ENCODE measurements around the gene PPRC1.
A peak's percentile ranks its signal among the peaks of the same experiment; 100 is the strongest.

PPRC1 gene

GRCh38 chr10:102152545-102152890, 19.7 kb downstream of the PPRC1 start:
- Histone ChIP-seq H3K4me1 (ENCODE audit: control insufficient read depth, insufficient read depth, low read length) (peaks cover 18% of the 10 kb centered on the region), H3K4me3 (ENCODE audit: low read depth, low read length) (peak overlapping the region; percentile 76), H3K9ac (ENCODE audit: low read length) (peak overlapping the region; percentile 97), H3K27ac (ENCODE audit: low read depth, low read length) (peak overlapping the region; percentile 92), H3K27me3 (ENCODE audit: control insufficient read depth, insufficient read depth, low read length) (no peaks in the 10 kb centered on the region), H3K9me3 (ENCODE audit: control insufficient read depth, insufficient read depth, low read depth, low read length) (no peaks in the 10 kb centered on the region), H3K36me3 (ENCODE audit: control insufficient read depth, insufficient read depth, low read length) (peaks cover 66% of the 10 kb centered on the region)

DNA sequence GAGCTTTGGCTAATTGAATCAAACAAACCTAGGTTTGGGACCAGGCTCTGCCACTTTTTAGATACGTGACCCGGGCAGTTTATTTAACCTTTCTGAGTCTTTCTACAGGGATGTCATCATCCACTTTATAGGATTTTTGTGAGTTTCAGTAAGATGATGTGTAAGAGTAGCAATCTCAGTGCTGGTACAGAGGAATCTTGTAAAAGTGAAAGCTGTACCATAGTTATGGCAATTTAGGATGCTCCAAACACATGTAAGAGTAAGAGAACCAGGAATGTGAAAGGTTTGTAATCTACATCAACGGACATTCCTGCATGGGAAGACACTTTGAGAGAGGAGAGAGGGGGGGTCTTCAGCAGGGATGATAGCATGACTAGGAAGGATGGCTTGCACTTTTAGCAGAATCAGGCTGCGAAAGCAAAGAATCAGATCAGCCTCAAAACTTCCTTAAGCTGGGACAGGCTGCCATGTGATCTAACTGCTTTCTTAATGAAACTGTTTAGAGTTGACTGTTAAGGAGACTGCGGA, 20.3 kb downstream of the PPRC1 start:
- Histone ChIP-seq H3K9ac (ENCODE audit: low read length) (peak overlapping the region; percentile 97), H3K4me1 (ENCODE audit: control insufficient read depth, insufficient read depth, low read length) (peaks cover 18% of the 10 kb centered on the region), H3K9me3 (ENCODE audit: control insufficient read depth, insufficient read depth, low read depth, low read length) (no peaks in the 10 kb centered on the region), H3K27ac (ENCODE audit: low read depth, low read length) (peak overlapping the region; percentile 92; the same call in 1 of the 2 replicates), H3K36me3 (ENCODE audit: control insufficient read depth, insufficient read depth, low read length) (peaks cover 66% of the 10 kb centered on the region), H3K27me3 (ENCODE audit: control insufficient read depth, insufficient read depth, low read length) (no peaks in the 10 kb centered on the region), H3K4me3 (ENCODE audit: low read depth, low read length) (peak overlapping the region; percentile 76)

GRCh38 chr10:102154466-102155116, 21.8 kb downstream of the PPRC1 start:
- Histone ChIP-seq H3K9ac (ENCODE audit: low read length) (no peak overlapping the region), H3K27ac (ENCODE audit: low read depth, low read length) (no peak overlapping the region), H3K36me3 (ENCODE audit: control insufficient read depth, insufficient read depth, low read length) (peaks cover 66% of the 10 kb centered on the region), H3K9me3 (ENCODE audit: control insufficient read depth, insufficient read depth, low read depth, low read length) (no peaks in the 10 kb centered on the region), H3K27me3 (ENCODE audit: control insufficient read depth, insufficient read depth, low read length) (no peaks in the 10 kb centered on the region), H3K4me3 (ENCODE audit: low read depth, low read length) (no peak overlapping the region), H3K4me1 (ENCODE audit: control insufficient read depth, insufficient read depth, low read length) (peaks cover 18% of the 10 kb centered on the region)

DNA sequence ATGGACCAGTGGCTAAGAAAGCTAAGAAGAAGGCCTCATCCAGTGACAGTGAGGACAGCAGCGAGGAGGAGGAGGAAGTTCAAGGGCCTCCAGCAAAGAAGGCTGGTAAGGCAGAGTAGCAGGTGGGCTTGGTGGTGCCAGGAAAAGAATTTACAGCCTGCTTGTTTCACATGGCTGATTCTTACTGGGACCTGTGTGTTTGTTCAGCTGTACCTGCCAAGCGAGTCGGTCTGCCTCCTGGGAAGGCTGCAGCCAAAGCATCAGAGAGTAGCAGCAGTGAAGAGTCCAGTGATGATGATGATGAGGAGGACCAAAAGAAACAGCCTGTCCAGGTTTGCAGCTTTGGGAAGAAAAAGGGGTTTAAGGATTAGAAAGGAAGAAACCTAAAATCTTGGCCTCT, 24.4 kb downstream of the PPRC1 start:
- no peak overlapping the region for H3K9ac ChIP-seq (ENCODE audit: low read length)
- peaks cover 4% of the 10 kb centered on the region; the same call in 1 of the 2 replicates for H3K4me1 ChIP-seq (ENCODE audit: control insufficient read depth, insufficient read depth, low read length)
- no peak overlapping the region for H3K27ac ChIP-seq (ENCODE audit: low read depth, low read length)
- H3K27me3 ChIP-seq (ENCODE audit: control insufficient read depth, insufficient read depth, low read length) = no peaks in the 10 kb centered on the region
- no peak overlapping the region for H3K4me3 ChIP-seq (ENCODE audit: low read depth, low read length)
- H3K36me3 ChIP-seq (ENCODE audit: control insufficient read depth, insufficient read depth, low read length) = peaks cover 82% of the 10 kb centered on the region
- H3K9me3 ChIP-seq (ENCODE audit: control insufficient read depth, insufficient read depth, low read depth, low read length) = no peaks in the 10 kb centered on the region

DNA sequence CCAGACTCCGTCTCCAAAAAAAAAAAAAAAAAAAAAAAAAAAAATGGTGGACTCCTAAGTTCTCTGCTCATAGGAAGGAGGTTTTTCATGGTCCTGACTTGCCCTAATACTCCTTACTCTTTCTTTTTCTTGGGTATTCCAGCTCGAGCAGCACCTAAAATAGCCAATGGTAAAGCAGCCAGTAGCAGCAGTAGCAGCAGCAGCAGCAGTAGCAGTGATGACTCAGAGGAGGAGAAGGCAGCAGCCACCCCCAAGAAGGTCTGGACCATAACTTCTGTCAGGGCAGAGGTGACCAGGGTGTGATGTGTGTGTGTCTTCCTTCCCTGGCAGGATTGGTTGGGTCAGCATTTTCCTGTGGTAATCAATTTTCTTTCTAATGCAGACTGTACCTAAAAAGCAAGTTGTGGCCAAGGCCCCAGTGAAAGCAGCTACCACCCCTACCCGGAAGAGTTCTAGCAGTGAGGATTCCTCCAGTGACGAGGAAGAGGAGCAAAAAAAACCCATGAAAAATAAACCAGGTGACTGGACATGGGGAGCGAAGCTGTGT, 26.3 kb downstream of the PPRC1 start:
- Histone ChIP-seq H3K36me3 (ENCODE audit: control insufficient read depth, insufficient read depth, low read length) (peaks cover 98% of the 10 kb centered on the region), H3K4me3 (ENCODE audit: low read depth, low read length) (no peak overlapping the region), H3K9ac (ENCODE audit: low read length) (no peak overlapping the region), H3K9me3 (ENCODE audit: control insufficient read depth, insufficient read depth, low read depth, low read length) (no peaks in the 10 kb centered on the region), H3K27ac (ENCODE audit: low read depth, low read length) (no peak overlapping the region), H3K4me1 (ENCODE audit: control insufficient read depth, insufficient read depth, low read length) (peaks cover 5% of the 10 kb centered on the region; the same call in 1 of the 2 replicates), H3K27me3 (ENCODE audit: control insufficient read depth, insufficient read depth, low read length) (no peaks in the 10 kb centered on the region)

DNA sequence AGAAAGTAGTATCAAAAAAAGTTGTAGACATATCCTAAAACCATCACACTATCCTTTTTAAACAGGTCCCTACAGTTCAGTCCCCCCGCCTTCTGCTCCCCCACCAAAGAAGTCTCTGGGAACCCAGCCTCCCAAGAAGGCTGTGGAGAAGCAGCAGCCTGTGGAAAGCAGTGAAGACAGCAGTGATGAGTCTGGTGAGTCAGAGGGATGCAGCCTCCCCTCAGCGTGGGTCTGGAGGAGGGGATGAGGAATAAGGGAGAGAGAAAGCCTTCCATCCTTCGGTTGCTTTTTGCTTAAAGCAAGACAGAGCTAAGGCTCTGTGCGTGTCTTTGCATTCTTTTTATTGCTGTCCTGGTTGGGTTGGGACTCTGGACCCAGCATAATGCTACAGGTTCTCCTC, 27.0 kb downstream of the PPRC1 start:
- Histone ChIP-seq H3K36me3 (ENCODE audit: control insufficient read depth, insufficient read depth, low read length) (peaks cover 92% of the 10 kb centered on the region), H3K4me1 (ENCODE audit: control insufficient read depth, insufficient read depth, low read length) (peaks cover 5% of the 10 kb centered on the region; the same call in 1 of the 2 replicates), H3K9me3 (ENCODE audit: control insufficient read depth, insufficient read depth, low read depth, low read length) (no peaks in the 10 kb centered on the region), H3K27ac (ENCODE audit: low read depth, low read length) (no peak overlapping the region), H3K4me3 (ENCODE audit: low read depth, low read length) (no peak overlapping the region), H3K27me3 (ENCODE audit: control insufficient read depth, insufficient read depth, low read length) (no peaks in the 10 kb centered on the region), H3K9ac (ENCODE audit: low read length) (no peak overlapping the region)

DNA sequence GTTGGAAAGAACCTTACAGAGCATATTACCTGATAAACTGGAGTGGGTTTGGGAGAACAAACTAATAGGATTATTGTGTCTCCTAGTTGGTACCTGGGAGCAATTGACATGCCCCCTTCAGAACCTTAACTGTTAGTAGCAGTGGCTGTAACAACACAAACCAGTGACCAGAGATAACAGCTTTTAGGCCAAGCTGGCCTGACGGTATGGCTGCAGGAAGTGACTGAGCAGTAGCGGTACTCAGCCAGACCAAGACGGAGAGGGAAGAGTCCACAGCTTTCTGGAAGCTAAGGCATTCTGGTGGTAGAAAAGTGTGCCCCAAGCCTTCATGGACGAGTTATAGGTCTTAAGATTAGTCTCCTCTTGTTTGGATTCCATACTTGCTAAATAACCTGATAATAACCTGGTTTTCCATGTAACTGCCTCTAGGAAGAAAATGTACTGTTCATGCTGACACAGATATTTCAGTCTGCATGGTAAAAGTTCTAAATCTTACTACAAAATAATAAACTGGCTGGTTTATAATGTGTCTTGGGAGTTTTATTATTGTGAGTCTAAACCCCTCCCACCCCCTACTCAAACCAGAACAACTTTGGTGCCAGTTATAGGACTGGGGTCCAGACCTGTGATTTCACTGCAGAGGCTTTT, 30.6 kb downstream of the PPRC1 start:
- Histone ChIP-seq H3K27ac (ENCODE audit: low read depth, low read length) (no peak overlapping the region), H3K27me3 (ENCODE audit: control insufficient read depth, insufficient read depth, low read length) (no peaks in the 10 kb centered on the region), H3K9me3 (ENCODE audit: control insufficient read depth, insufficient read depth, low read depth, low read length) (no peaks in the 10 kb centered on the region), H3K9ac (ENCODE audit: low read length) (no peak overlapping the region), H3K36me3 (ENCODE audit: control insufficient read depth, insufficient read depth, low read length) (peaks cover 58% of the 10 kb centered on the region), H3K4me3 (ENCODE audit: low read depth, low read length) (no peak overlapping the region), H3K4me1 (ENCODE audit: control insufficient read depth, insufficient read depth, low read length) (peaks cover 5% of the 10 kb centered on the region; the same call in 1 of the 2 replicates)

- no peak overlapping the region for H3K4me3 ChIP-seq (ENCODE audit: low read depth, low read length)
- H3K36me3 ChIP-seq (ENCODE audit: control insufficient read depth, insufficient read depth, low read length) = peaks cover 14% of the 10 kb centered on the region
- no peak overlapping the region for H3K9ac ChIP-seq (ENCODE audit: low read length)
- H3K27me3 ChIP-seq (ENCODE audit: control insufficient read depth, insufficient read depth, low read length) = no peaks in the 10 kb centered on the region
- no peaks in the 10 kb centered on the region for H3K9me3 ChIP-seq (ENCODE audit: control insufficient read depth, insufficient read depth, low read depth, low read length)
- H3K4me1 ChIP-seq (ENCODE audit: control insufficient read depth, insufficient read depth, low read length) = peaks cover 5% of the 10 kb centered on the region; the same call in 1 of the 2 replicates
- H3K27ac ChIP-seq (ENCODE audit: low read depth, low read length) = no peak overlapping the region
Measured at GRCh38 chr10:102167861-102168260, 35.0 kb downstream of the PPRC1 start.

DNA sequence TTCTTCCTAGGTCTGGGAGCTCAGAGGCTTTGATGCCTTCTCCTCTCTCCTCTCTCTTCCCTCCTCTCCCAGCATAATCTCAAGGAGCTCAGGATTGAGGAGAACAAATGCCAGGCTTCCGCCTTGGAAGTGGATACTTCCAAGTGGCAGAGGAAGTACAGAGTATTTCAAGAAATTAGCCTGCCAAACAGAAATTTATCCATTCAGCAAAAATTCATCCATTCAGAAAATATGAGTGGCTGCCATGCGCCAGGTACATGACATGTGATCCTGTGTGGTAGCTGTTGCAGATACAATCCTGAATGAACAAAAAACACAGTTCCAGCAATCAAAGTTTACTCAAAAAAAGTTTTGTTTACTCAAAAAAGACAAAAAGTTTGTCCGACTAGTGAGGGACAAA, 37.8 kb downstream of the PPRC1 start:
- Histone ChIP-seq H3K27ac (ENCODE audit: low read depth, low read length) (no peak overlapping the region), H3K36me3 (ENCODE audit: control insufficient read depth, insufficient read depth, low read length) (no peaks in the 10 kb centered on the region), H3K27me3 (ENCODE audit: control insufficient read depth, insufficient read depth, low read length) (no peaks in the 10 kb centered on the region), H3K4me3 (ENCODE audit: low read depth, low read length) (no peak overlapping the region), H3K4me1 (ENCODE audit: control insufficient read depth, insufficient read depth, low read length) (no peaks in the 10 kb centered on the region), H3K9me3 (ENCODE audit: control insufficient read depth, insufficient read depth, low read depth, low read length) (no peaks in the 10 kb centered on the region), H3K9ac (ENCODE audit: low read length) (no peak overlapping the region)

GRCh38 chr10:102172288-102172687, 39.4 kb downstream of the PPRC1 start:
- H3K9ac ChIP-seq (ENCODE audit: low read length) = no peak overlapping the region
- no peaks in the 10 kb centered on the region for H3K9me3 ChIP-seq (ENCODE audit: control insufficient read depth, insufficient read depth, low read depth, low read length)
- no peaks in the 10 kb centered on the region for H3K27me3 ChIP-seq (ENCODE audit: control insufficient read depth, insufficient read depth, low read length)
- no peaks in the 10 kb centered on the region for H3K36me3 ChIP-seq (ENCODE audit: control insufficient read depth, insufficient read depth, low read length)
- no peak overlapping the region for H3K27ac ChIP-seq (ENCODE audit: low read depth, low read length)
- H3K4me1 ChIP-seq (ENCODE audit: control insufficient read depth, insufficient read depth, low read length) = no peaks in the 10 kb centered on the region
- H3K4me3 ChIP-seq (ENCODE audit: low read depth, low read length) = no peak overlapping the region

GRCh38 chr10:102175415-102175814, 42.6 kb downstream of the PPRC1 start:
- Histone ChIP-seq H3K4me3 (ENCODE audit: low read depth, low read length) (no peak overlapping the region), H3K27ac (ENCODE audit: low read depth, low read length) (no peak overlapping the region), H3K9ac (ENCODE audit: low read length) (no peak overlapping the region), H3K9me3 (ENCODE audit: control insufficient read depth, insufficient read depth, low read depth, low read length) (no peaks in the 10 kb centered on the region), H3K27me3 (ENCODE audit: control insufficient read depth, insufficient read depth, low read length) (no peaks in the 10 kb centered on the region), H3K36me3 (ENCODE audit: control insufficient read depth, insufficient read depth, low read length) (no peaks in the 10 kb centered on the region), H3K4me1 (ENCODE audit: control insufficient read depth, insufficient read depth, low read length) (no peaks in the 10 kb centered on the region)

Data from HUES6 (cell line).